Right lobe of liver (tissue), 6 donors: ENCODE data around the gene CDH6. TPM values are rescaled to one million over a fixed set of nuclear protein-coding genes. Genes with fewer than 3 reads are reported as not detected.

Source experiments
- ATAC-seq, 4 donors: fragments of 200-7000 bp; cut with Tn5 transposase; one replicate each; pipeline ENCODE4 v1.9.1; 2020; ENCODE audit warnings: mild to moderate bottlenecking in 4 of 4, moderate library complexity in 4 of 4
- DNase-seq, 3 donors: peaks; one replicate each; pipeline ENCODE4 v3.0.0-alpha.2; 2020
- H3K27ac ChIP-seq, 3 donors: fragments of 200-600 bp; one replicate each; pipeline ENCODE4 v1.8.0; 2022
- H3K27me3 ChIP-seq, 2 donors: fragments of 200-600 bp; one replicate each; pipeline ENCODE4 v1.8.0; 2022
- H3K36me3 ChIP-seq, 4 donors: fragments of 200-600 bp; sonication (generic) in 1 of 4; one replicate each; pipeline versions ENCODE4 v1.5.1 to v1.8.0; 2017 to 2022; ENCODE audit warnings: control low read depth in 1 of 4
- H3K4me1 ChIP-seq, 4 donors: fragments of 200-600 bp; sonication (generic) in 1 of 4; one replicate each; pipeline versions ENCODE4 v1.5.1 to v1.8.0; 2017 to 2022; ENCODE audit warnings: control low read depth in 1 of 4
- H3K4me3 ChIP-seq, 3 donors: fragments of 200-600 bp; one replicate each; pipeline ENCODE4 v1.8.0; 2022
- H3K9me3 ChIP-seq, 4 donors: fragments of 200-600 bp; sonication (generic) in 1 of 4; one replicate each; pipeline versions ENCODE4 v1.5.1 to v1.8.0; 2017 to 2022; ENCODE audit warnings: control low read depth in 1 of 4
- CTCF ChIP-seq, 4 donors: fragments of 200-600 bp in 3 of 4; fragments of 450-650 bp in 1 of 4; IDR thresholded peaks; one replicate each; pipeline versions ENCODE4 v1.5.1 to v1.8.0; 2016 to 2022; ENCODE audit warnings: antibody characterized with exemption in 4 of 4, mild to moderate bottlenecking in 2 of 4
- POLR2A ChIP-seq: fragments of 450-650 bp; IDR thresholded peaks from one replicate; pipeline ENCODE4 v1.6.1; 2017; ENCODE audit warnings: antibody characterized with exemption, mild to moderate bottlenecking
- WGBS: methylation state at CpG from one replicate; pipeline ENCODE4 v1.1.6; 2018; ENCODE audit warnings: low coverage, low lambda C conversion rate; ENCODE audit not compliant: insufficient coverage; ENCODE audit errors: missing lambda C conversion rate; 5-methylcytosine and 5-hydroxymethylcytosine counted together
- intact Hi-C, 2 donors: fragments of 100-400 bp; cut with DNase I; formaldehyde crosslinking; loops; one replicate each; pipeline versions ENCODE4 v1.11.2 to v1.14.1; 2022
- total RNA-seq, 6 experiments: library from RNA; depleted of rRNA in 2 of 6; stranded (reverse); fragments of >200 nt in 2 of 6; fragmentation: NEBNext Ultra II Directional in 3 of 6; extraction: Animal tissue kit (Norgen Biotek cat#: 25700) in 3 of 6; gene quantifications; one replicate each; pipeline versions ENCODE4 v1.1.0 to v1.2.4, GENCODE V29; 2016 to 2023
- donor health status: DM: no; HTN: yes; CAD: no.
- donor health status: DM: no; HTN: no; CAD: no.
- donor health status: DM: no; HTN: no; CAD: no.
- donor health status: DM: no; HTN: yes; CAD: no.
- donor health status: DM: no; HTN: yes; CAD: no.

CDH6 gene
- total RNA-seq, 6 experiments from 2014 or later: 0.49 to 1.8 (median 0.74) TPM

GRCh38 chr5:31324842-31325241 lies 131.4 kb downstream of the CDH6 start:
- 59% methylated on average over 3 of the region's 3 CpGs for WGBS
- no peak for DNase-seq
- no peak overlapping the region for H3K27ac ChIP-seq
- intact Hi-C loops: no loop called here
- no peaks in the 10 kb centered on the region for H3K4me1 ChIP-seq
- no peaks in the 10 kb centered on the region for H3K27me3 ChIP-seq
- no peak overlapping the region for H3K4me3 ChIP-seq
- ATAC-seq: no peak
- no peak for TF ChIP-seq POLR2A
- no peaks in the 10 kb centered on the region for H3K36me3 ChIP-seq
- no peaks in the 10 kb centered on the region for H3K9me3 ChIP-seq

- intact Hi-C loops: no loop called here
- no peaks in the 10 kb centered on the region for H3K9me3 ChIP-seq
- no peak overlapping the region for H3K4me3 ChIP-seq
- no peak for TF ChIP-seq CTCF (IDR thresholded peaks at IDR 0.05)
- TF ChIP-seq POLR2A: no peak
- no peaks in the 10 kb centered on the region for H3K36me3 ChIP-seq
- no peak for ATAC-seq
- 56% methylated on average over 11 of the region's 11 CpGs for WGBS
- DNase-seq: no peak
- H3K27ac ChIP-seq: no peak overlapping the region
- H3K4me1 ChIP-seq: no peaks in the 10 kb centered on the region
- no peaks in the 10 kb centered on the region for H3K27me3 ChIP-seq
Measured at GRCh38 chr5:31328040-31328733, 134.7 kb downstream of the CDH6 start.

GRCh38 chr5:31329715-31330114 lies 136.2 kb downstream of the CDH6 start:
- DNase-seq: no peak
- no peaks in the 10 kb centered on the region for H3K36me3 ChIP-seq
- no peak overlapping the region for H3K4me3 ChIP-seq
- ATAC-seq: no peak
- WGBS: 50% methylated on average over 2 of the region's 2 CpGs
- no peaks in the 10 kb centered on the region for H3K4me1 ChIP-seq
- H3K27ac ChIP-seq: no peak overlapping the region
- no peaks in the 10 kb centered on the region for H3K9me3 ChIP-seq
- no peak for TF ChIP-seq POLR2A
- TF ChIP-seq CTCF (IDR thresholded peaks at IDR 0.05): no peak
- intact Hi-C loops: no loop called here
- H3K27me3 ChIP-seq: no peaks in the 10 kb centered on the region

- intact Hi-C loops: no loop called here
- Histone ChIP-seq H3K27ac (no peak overlapping the region), H3K36me3 (no peaks in the 10 kb centered on the region), H3K4me3 (no peak overlapping the region), H3K9me3 (no peaks in the 10 kb centered on the region), H3K4me1 (no peaks in the 10 kb centered on the region), H3K27me3 (no peaks in the 10 kb centered on the region)
- no peak for TF ChIP-seq CTCF (IDR thresholded peaks at IDR 0.05)
- TF ChIP-seq POLR2A: no peak
- 47% methylated on average over 2 of the region's 2 CpGs for WGBS
- no peak for DNase-seq
- no peak for ATAC-seq
Measured at GRCh38 chr5:31332160-31332559, 138.7 kb downstream of the CDH6 start.

- ATAC-seq (no peak), DNase-seq (no peak)
- Histone ChIP-seq H3K27ac (no peak overlapping the region), H3K4me3 (no peak overlapping the region), H3K27me3 (no peaks in the 10 kb centered on the region), H3K4me1 (no peaks in the 10 kb centered on the region), H3K36me3 (no peaks in the 10 kb centered on the region), H3K9me3 (no peaks in the 10 kb centered on the region)
- intact Hi-C loops: no loop called here
- TF ChIP-seq CTCF (IDR thresholded peaks at IDR 0.05) (no peak), POLR2A (no peak)
- 67% methylated on average over 2 of the region's 2 CpGs for WGBS
Measured at GRCh38 chr5:31333475-31333874, 140.0 kb downstream of the CDH6 start.
